Frontal cortex (tissue), 4 donors: ENCODE data around the gene POFUT2. TPM values are rescaled to one million over a fixed set of nuclear protein-coding genes. Genes with fewer than 3 reads are reported as not detected.

ENCODE experiments used
- DNase-seq, 2 donors: peaks; one replicate each; pipeline ENCODE4 v3.0.0; 2012; ENCODE audit warnings: low spot score in 2 of 2
- FAIRE-seq: peaks from 2 replicates; lab custom pipeline; 2012; peaks lifted over from hg19 to GRCh38; lab: Jason Lieb, UNC
- total RNA-seq: library from RNA; depleted of rRNA; stranded (reverse); fragments of >200 nt; gene quantifications from one replicate; pipeline ENCODE4 v1.2.3, GENCODE V29; 2014
- donor health status: control.
- donor health status: control.
- donor health status: control.

Gene POFUT2
- total RNA-seq, 1 donor from 2014 or later, result 11.0 TPM

GRCh38 chr21:45288441-45288841, 746 bp upstream of the POFUT2 start:
- DNase-seq, result no peak
- no peak for FAIRE-seq

DNA sequence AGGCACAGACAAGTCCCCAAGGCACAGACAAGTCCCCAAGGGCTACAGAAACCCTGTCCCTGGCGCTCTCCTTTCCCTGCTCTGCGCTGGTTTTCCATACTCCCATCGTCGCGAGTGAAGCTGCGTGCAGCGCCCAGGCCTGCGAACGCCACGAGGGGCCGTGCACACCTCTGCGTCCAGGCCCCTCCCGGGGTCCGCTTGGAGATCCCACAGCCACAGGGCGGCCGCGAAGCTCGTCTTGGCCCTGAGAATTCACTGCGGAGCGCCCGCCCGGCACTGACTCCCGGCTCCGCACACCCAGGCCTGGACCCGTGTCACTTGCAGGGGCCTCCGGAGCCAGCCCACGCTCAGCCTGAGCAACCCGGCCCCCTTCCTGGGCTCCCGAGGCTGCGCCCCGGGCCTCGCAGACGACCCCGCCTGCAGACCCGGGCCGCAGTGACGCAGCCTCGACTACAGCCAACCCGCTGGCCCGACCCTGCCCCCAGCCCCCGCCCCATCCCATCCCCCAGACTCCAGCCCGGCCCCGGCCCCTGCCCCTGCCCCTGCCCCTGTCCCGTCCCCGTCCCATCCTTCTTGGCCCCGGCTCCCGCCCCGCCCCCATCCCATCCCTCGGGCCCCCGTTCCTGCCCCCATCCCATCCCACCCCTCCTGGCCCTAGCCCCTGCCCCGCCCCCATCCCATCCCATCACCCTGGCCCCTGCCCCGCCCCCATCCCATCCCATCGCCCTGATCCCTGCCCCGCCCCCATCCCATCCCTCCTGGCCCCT, 841 bp downstream of the POFUT2 start:
- FAIRE-seq, result no peak
- no peak for DNase-seq

DNA sequence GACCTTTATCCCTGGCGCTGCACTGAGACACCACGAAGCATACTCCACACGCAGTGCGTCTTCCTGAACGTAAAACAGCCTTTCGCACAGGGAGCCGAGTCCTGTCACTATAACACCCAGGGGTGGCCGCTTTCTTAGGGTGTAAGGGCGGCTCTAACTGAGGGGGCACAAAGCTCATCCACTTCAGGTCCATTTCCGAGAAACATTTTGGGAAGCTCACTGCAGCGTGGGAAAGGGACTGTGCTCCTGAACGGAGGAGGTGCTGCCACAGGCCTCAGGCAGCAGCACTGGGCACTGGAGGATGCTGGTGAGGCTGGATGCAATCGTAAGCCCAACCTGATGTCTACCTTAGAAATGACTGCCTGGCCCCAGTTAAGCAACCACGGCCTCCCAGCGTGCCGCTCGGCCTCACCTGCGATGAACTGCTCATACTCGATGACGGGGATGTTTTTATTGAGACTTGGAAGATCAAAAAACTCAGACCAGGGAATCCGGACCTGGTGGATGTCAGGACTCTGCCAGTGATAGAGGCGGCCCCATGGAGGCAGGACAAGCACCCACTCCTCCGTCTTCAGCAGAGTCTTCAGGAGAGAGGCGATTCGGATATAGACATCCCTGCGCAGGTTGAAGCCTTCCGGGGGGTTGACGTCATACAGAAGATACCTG, 2.3 kb downstream of the POFUT2 start:
- FAIRE-seq, result no peak
- no peak for DNase-seq

- FAIRE-seq (no peak), DNase-seq (no peak)
Observed at GRCh38 chr21:45284456-45284741, 3.3 kb downstream of the POFUT2 start.

GRCh38 chr21:45283611-45284455, 3.9 kb downstream of the POFUT2 start:
- FAIRE-seq (no peak), DNase-seq (no peak)

- DNase-seq (no peak), FAIRE-seq (no peak)
Observed at GRCh38 chr21:45283035-45283610, 4.6 kb downstream of the POFUT2 start.

DNA sequence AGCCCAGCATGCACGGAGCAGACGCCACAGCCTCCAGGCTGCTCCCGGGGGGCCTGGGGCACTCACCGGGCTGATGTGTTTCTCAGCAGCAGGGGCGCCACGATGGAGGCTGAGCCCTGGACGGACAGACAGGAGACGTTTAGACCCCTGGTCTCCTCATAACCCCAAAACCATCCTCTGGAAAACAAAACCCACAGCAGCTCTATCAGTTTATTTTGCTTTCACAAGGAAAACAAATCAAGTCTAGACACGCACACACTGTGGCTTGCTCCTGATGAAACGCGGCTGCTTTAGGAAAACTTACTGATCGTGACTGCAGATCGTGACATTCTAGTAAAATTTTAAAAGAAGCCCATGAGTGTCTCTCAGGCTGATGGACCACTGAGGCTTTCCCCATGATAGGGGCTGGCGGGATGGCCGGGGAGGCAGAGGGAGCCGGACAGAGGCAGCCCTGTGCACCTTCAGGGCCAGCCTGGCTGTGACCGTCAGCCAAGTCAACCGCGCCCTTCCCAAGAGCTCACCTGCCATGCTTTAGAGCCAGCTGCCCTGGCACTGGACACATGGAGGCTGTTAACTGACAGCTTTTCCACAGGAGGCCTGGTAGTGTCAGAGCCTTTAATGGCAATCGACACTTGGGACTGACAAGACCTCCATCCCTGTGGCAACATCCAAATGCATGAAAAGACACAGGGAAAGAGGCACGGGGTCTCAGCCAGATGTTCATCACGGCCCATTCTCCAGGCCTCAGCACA, 5.2 kb downstream of the POFUT2 start:
- no peak for FAIRE-seq
- no peak for DNase-seq

DNA sequence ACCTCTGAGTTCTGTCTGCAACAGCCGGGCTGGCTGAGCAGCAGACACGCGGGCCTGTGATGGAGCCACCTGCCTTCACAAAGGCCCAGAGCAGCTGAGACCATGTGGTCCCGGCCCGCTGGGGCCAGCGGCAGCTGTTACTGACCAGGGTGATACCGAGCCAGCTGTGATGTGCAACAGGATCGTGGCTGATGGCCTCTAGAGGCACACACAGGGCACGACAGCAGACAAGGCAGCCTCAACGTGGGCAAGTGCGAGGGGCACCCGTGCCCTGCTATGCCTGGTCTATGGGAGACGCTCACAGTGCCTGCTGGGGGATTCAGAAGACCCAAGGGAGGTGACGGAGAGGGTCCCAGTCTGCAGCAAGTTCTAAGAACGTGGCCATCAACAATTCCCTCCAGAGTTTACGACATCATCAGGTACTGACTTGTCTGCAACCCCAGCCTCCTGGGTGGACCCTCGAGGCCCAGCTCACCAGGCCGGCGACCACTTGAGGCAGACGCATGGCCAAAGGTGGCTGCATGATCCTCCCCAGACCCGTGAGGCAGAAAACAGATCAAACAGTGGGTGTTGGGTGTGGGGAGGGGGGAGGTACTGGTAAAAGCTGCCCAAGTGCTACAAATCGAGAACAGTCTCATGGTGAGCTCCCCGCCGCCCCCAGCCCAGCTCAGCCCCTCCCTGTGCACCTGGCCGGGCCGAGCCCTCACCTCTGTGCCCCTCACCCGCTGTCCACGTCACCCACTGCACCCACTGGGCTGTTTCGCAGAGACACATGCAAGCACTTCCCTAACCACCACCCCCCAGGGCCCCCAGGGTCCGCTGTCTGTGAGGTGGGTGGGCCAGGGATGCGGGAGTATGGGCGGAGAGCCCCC, 6.0 kb downstream of the POFUT2 start:
- peak in 1 of 2 donors; percentile 63 for DNase-seq
- FAIRE-seq, result no peak

- DNase-seq (no peak), FAIRE-seq (no peak)
Observed at GRCh38 chr21:45280969-45281368, 6.7 kb downstream of the POFUT2 start.

DNA sequence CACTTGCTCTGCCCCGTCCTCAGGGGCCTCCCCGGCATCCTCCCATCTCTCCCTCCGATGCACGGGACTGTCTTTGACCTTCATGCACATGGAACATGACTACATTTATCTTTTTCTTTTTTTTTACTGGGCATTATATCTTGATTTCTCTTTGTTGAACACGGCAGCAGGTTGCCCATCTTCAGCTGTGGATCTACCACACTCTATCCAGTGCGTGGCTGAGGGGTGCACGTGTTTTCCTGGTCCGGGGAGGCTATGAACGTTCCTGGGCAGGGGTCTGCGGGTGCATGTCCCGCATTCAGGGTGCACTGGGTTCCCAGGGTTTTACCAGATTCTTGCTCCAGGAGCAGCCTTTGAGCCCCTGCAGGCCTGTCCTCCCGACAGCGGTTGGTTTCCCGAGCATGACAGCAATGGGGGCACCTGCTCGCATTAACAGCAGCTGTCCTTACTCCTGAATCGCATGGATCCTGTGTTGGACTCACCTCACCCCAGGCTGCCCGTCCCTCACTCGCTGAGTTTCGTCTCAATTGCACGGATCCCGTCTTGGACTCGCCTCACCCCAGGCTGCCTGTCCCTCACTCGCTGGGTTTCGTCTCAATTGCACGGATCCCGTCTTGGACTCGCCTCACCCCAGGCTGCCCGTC, 7.4 kb downstream of the POFUT2 start:
- FAIRE-seq (no peak), DNase-seq (no peak)

DNA sequence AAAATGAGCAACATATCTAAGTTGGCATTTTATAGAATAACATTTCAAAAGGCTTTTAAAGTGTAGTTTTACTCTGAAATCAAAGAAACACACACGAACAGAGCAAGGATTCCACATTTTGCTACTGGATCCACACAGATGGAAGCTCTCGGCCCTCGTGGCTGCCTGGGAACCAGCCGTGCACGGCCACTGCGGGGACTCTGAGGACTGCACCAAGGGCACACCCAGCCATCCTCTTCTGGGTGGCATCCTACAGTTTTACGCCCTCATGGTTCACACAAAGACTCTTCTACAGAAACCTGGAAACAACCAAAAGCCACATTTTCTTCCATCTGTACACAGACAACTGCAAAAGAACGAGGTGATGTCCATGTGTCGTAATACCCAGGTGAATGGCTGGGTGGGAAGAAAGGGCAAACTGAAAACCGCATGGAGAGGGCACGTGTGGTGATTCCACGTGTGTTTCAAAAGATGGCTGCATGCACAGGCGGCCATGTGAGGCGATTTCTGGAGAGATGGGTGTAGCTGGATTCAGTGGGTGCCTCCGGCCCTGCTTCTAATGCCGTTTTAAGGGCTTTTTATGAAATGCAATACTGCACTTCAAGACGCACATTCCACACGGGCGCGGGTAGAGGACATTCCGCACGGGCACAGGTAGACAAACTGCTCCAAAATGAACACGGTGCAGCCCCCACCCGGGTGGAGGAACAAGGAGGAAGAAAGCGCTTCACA, 8.1 kb downstream of the POFUT2 start:
- DNase-seq, result no peak
- FAIRE-seq, result no peak

DNA sequence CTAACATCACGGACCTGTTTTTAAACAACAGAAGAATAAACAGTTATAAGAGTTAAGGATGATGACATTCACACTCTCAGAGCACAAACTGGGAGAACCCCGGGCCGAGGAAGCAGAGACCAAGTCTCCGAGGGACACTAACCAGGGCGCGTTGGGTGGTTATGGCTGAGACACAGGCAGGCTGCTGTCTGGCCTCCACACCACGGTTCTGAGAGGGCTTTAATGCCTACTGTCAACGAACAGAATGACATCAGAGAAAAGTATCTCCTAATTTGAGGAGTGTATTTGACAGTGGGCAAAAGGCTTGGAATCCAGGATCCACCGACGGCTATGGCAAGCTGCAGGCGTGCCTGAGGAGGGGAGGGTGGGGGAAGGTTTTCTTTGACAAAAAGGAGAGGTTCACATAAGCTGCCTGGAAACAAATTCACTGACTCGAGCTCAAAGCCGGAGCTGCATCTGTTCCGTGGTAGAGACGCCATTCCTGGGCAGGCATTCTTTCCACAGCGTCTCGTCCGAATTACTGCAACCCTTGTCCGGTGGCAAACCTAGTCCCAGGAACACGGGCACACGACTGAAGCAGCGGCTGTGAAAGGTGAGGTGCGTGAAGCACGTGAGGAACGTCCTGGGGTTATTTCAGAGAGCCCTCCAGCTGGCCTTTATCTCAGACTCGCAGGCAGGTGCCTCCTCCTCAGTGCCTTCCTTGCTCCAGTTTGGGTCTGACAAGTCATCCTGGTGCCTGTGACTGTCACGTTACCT, 9.4 kb downstream of the POFUT2 start:
- no peak for DNase-seq
- FAIRE-seq, result no peak

GRCh38 chr21:45277101-45278045, 10.3 kb downstream of the POFUT2 start:
- FAIRE-seq (no peak), DNase-seq (no peak)

DNA sequence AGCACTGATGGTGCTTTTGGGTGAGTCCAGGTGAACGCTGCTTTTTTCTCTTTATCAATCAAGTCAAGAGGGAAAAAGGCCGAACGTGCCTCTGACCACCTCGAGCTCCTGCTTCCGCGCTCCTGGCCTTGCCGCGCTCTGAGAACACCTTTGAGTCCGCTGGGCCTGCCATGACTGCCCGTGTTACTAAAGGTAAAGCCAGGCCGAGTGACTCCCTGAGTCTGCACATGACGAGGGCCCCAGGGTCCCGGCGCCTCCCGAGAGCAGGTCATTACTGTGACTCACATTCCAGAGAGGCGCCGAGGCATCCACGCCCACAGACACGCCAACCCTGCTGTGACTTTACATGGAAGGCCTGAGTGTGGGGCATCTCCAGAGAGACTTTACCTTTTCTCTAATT, 11.1 kb downstream of the POFUT2 start:
- FAIRE-seq (no peak), DNase-seq (no peak)

DNA sequence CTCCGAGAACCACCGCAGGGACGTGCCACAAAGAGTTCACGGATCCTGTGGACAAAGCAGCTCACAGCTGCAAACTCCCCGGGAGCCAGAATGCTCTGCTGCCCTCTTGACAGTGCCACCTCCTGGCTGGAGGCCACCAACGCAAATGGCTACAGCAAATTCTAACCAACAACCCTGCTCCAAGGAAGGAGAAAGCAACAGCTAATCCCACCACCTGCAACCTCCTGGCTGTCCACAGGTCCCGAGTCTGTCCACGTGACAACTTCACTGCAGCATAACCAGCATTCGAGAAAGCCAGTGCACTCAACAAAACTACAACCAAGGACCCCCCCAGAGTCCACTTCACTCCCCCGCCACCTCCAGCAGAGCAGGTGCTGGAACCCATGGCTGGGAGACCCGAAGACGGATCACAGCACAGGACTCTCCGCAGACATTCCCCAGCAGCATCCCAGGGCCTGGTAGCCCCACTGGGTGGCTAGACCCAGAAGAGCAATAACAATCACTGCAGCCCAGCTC, 17.3 kb downstream of the POFUT2 start:
- no peak for FAIRE-seq
- DNase-seq, result no peak

DNA sequence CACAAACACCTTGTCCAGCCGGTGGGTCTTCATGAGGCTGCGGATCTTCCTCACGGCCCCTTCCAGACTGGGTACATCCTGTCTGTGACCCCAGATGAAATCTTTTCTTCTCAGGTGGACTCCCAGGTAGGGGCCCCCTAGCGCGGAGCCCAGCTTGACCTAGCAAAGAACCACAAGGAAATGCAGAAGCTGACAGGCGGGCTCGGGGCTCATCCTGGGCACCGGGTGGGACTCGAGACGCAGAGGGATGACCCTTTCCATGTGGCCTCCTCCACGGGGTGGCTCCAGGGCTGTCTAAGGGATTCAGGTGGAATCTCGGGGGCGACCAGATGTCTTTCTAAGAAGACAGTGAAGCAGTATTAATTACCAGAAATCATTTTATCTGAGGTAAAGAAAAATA, 17.8 kb downstream of the POFUT2 start:
- FAIRE-seq, result no peak
- no peak for DNase-seq
